Kidney (tissue), 14 donors: Measurements from ENCODE around the gene BCDIN3D. TPM values are rescaled to one million over a fixed set of nuclear protein-coding genes. Genes with fewer than 3 reads are reported as not detected.

ENCODE experiments used
- DNase-seq, 5 donors: peaks; one replicate each; pipeline ENCODE4 v3.0.0-alpha.2; 2013 to 2020
- FAIRE-seq: peaks from 2 replicates; lab custom pipeline; 2012; peaks lifted over from hg19 to GRCh38; lab: Jason Lieb, UNC
- H3K27ac ChIP-seq, 2 donors: one replicate each; pipeline ENCODE4 v1.7.0; 2013; ENCODE audit warnings: low read depth in 2 of 2, low read length in 2 of 2, inconsistent platforms in 1 of 2
- H3K27me3 ChIP-seq: one replicate; pipeline ENCODE4 v1.7.1; 2013; ENCODE audit warnings: low read length, inconsistent platforms; ENCODE audit not compliant: control insufficient read depth, insufficient read depth
- H3K36me3 ChIP-seq, 3 donors: one replicate each; pipeline versions ENCODE4 v1.7.0 to v1.7.1; 2013; ENCODE audit warnings: low read length in 3 of 3, control low read depth in 1 of 3, inconsistent platforms in 1 of 3; ENCODE audit not compliant: insufficient read depth in 3 of 3, control insufficient read depth in 2 of 3
- H3K4me1 ChIP-seq, 3 donors: one replicate each; pipeline versions ENCODE4 v1.7.0 to v1.7.1; 2013; ENCODE audit warnings: low read length in 3 of 3, inconsistent platforms in 1 of 3, low read depth in 1 of 3; ENCODE audit not compliant: control insufficient read depth in 2 of 3, insufficient read depth in 2 of 3
- H3K4me3 ChIP-seq, 3 donors: one replicate each; pipeline versions ENCODE4 v1.7.0 to v1.8.1; 2013; ENCODE audit warnings: low read length in 3 of 3, control low read depth in 1 of 3, inconsistent platforms in 1 of 3
- H3K9ac ChIP-seq, 3 donors: one replicate each; pipeline versions ENCODE4 v1.7.0 to v1.7.1; 2013; ENCODE audit warnings: low read length in 3 of 3, control low read depth in 1 of 3, inconsistent platforms in 1 of 3
- H3K9me3 ChIP-seq, 3 donors: one replicate each; pipeline versions ENCODE4 v1.7.0 to v1.7.1; 2013; ENCODE audit warnings: low read length in 3 of 3, control low read depth in 1 of 3, inconsistent platforms in 1 of 3; ENCODE audit not compliant: control insufficient read depth in 2 of 3, insufficient read depth in 1 of 3
- CTCF ChIP-seq: IDR thresholded peaks from 3 replicates; pipeline ENCODE4 v1.5.1; 2012; ENCODE audit warnings: mild to moderate bottlenecking, moderate library complexity, borderline replicate concordance; ENCODE audit not compliant: insufficient read depth; ENCODE audit errors: extremely low read depth
- intact Hi-C: fragments of 100-400 bp; cut with DNase I; formaldehyde crosslinking; loops from one replicate; pipeline ENCODE4 v1.11.1; 2022
- polyA plus RNA-seq: library from polyadenylated mRNA; stranded (reverse); fragments of 350-450 nt; fragmentation: Illumina TruSeq; extraction: RNeasy Lipid Tissue Mini Kit (QIAGEN cat#74804); gene quantifications from one replicate; pipeline ENCODE4 v1.2.3, GENCODE V29; 2014; ENCODE audit warnings: low read depth, low replicate concordance; ENCODE audit not compliant: insufficient read depth
- total RNA-seq: library from RNA; stranded (reverse); fragmentation: NEBNext Ultra II Directional; extraction: Animal tissue kit (Norgen Biotek cat#: 25700); gene quantifications from one replicate; pipeline ENCODE4 v1.2.1, GENCODE V29; 2021
- donor health status: control.
- donor health status: control.
- donor health status: control.
- donor health status: control.
- donor health status: control.
- donor health status: DM: yes; HTN: yes; CAD: no.
- donor health status: Normal renal cell carcinoma (clear cell type).

The BCDIN3D gene
- total and polyA plus RNA-seq, 2 donors from 2014 or later: 4.6 to 5.1 TPM

- FAIRE-seq: no peak
Observed at GRCh38 chr12:49891012-49891411, 48.1 kb upstream of the BCDIN3D start.

GRCh38 chr12:49890096-49890461 is 47.2 kb upstream of the BCDIN3D start:
- H3K9ac ChIP-seq: no peak overlapping the region
- no peaks in the 10 kb centered on the region for H3K9me3 ChIP-seq
- no peaks in the 10 kb centered on the region for H3K27me3 ChIP-seq
- intact Hi-C loops: no loop called here
- FAIRE-seq (no peak), DNase-seq (no peak)
- H3K27ac ChIP-seq: no peak overlapping the region
- no peak overlapping the region for H3K4me3 ChIP-seq
- TF ChIP-seq CTCF: no peak
- no peaks in the 10 kb centered on the region for H3K36me3 ChIP-seq
- no peaks in the 10 kb centered on the region for H3K4me1 ChIP-seq

More at GRCh38 chr12:49891012-49891411, 48.1 kb upstream of the BCDIN3D start:
- Histone ChIP-seq H3K27ac (no peak overlapping the region), H3K9me3 (no peaks in the 10 kb centered on the region), H3K27me3 (no peaks in the 10 kb centered on the region), H3K36me3 (no peaks in the 10 kb centered on the region), H3K4me1 (peaks cover 0 to 5% (median 2%) of the 10 kb centered on the region in 3 donors), H3K9ac (no peak overlapping the region), H3K4me3 (no peak overlapping the region)
- peak in 1 of 5 donors; percentile 33 for DNase-seq
- TF ChIP-seq CTCF: no peak
- intact Hi-C loops: no loop called here

- Histone ChIP-seq H3K9ac (no peak overlapping the region), H3K4me3 (no peak overlapping the region), H3K36me3 (no peaks in the 10 kb centered on the region), H3K27ac (no peak overlapping the region), H3K4me1 (no peaks in the 10 kb centered on the region), H3K27me3 (no peaks in the 10 kb centered on the region), H3K9me3 (no peaks in the 10 kb centered on the region)
- intact Hi-C loops: no loop called here
- DNase-seq: peak in 1 of 5 donors; percentile 57
- no peak for TF ChIP-seq CTCF
- FAIRE-seq: no peak
Observed at GRCh38 chr12:49889361-49890095, 46.6 kb upstream of the BCDIN3D start.
